Mammary epithelial cell (primary cell): ENCODE measurements around the gene ZC2HC1C.

Source experiments
- EZH2 ChIP-seq: IDR thresholded peaks from 2 replicates; pipeline ENCODE4 v1.6.1; 2012; ENCODE audit warnings: low read length, inconsistent platforms, borderline replicate concordance
- TF ChIP-seq, protein P1 (sequence below), 2 donors: IDR thresholded peaks in 1 of 2; conservative IDR thresholded peaks in 1 of 2; 2 replicates each; pipeline ENCODE4 v1.5.1; 2011 to 2012; ENCODE audit warnings: inconsistent platforms in 2 of 2, low read length in 2 of 2, mild to moderate bottlenecking in 2 of 2, control low read depth in 1 of 2, low read depth in 1 of 2; ENCODE audit not compliant: insufficient read depth in 1 of 2; ENCODE audit errors: extremely low read depth in 1 of 2

DNA sequence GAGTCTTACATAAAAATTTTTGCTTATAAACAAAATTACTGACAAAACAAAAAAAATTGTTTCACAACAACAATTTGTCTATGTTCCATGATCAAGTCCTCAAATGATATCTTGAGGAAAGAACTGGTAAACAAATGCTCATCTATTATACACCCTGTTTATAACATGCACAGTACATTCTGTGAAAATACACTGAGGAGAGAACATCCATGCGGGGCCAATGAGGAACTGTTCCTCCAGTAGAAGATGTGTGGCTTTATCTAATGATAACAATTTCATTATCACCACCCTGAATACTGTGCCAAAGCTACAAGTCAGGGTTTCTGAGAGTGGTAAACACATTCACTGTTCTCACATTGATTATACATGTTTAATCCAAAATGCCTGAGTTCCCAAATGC is 28.9 kb upstream of the ZC2HC1C start:
- TF ChIP-seq, protein P1, sequence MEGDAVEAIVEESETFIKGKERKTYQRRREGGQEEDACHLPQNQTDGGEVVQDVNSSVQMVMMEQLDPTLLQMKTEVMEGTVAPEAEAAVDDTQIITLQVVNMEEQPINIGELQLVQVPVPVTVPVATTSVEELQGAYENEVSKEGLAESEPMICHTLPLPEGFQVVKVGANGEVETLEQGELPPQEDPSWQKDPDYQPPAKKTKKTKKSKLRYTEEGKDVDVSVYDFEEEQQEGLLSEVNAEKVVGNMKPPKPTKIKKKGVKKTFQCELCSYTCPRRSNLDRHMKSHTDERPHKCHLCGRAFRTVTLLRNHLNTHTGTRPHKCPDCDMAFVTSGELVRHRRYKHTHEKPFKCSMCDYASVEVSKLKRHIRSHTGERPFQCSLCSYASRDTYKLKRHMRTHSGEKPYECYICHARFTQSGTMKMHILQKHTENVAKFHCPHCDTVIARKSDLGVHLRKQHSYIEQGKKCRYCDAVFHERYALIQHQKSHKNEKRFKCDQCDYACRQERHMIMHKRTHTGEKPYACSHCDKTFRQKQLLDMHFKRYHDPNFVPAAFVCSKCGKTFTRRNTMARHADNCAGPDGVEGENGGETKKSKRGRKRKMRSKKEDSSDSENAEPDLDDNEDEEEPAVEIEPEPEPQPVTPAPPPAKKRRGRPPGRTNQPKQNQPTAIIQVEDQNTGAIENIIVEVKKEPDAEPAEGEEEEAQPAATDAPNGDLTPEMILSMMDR (conservative IDR thresholded peaks at IDR 0.05 in 1 of 2, IDR thresholded peaks at IDR 0.05 in 1 of 2; ENCODE audit: extremely low read depth in 1 of 2, insufficient read depth in 1 of 2, low read depth in 1 of 2, low read length in 2 of 2): no peak
- TF ChIP-seq EZH2: no peak
